Endothelial cell of umbilical vein (primary cell): ENCODE data around the gene KRT17. TPM values are rescaled to one million over a fixed set of nuclear protein-coding genes. Genes with fewer than 3 reads are reported as not detected.

Experiments used
- BruUV-seq: library from RNA; stranded (reverse); fragments of 400-500 nt; replicated peaks from 2 replicates; lab custom pipeline; 2021; lab: Mats Ljungman, UMichigan
- CTCF ChIA-PET: fragments of 300-600, 350-600 bp; sonication (Branson Sonifier 250); formaldehyde crosslinking; loops from one replicate; lab custom pipeline; 2021; ENCODE audit warnings: antibody characterized with exemption, inconsistent platforms; lab: Charles Lee
- POLR2A ChIA-PET: fragments of 300-600, 350-600 bp; sonication (Branson Sonifier 250); formaldehyde crosslinking; loops from one replicate; lab custom pipeline; 2021; ENCODE audit warnings: antibody characterized with exemption, inconsistent platforms; lab: Charles Lee
- DNase-seq: peaks from one replicate; pipeline ENCODE4 v3.0.0-alpha.2; 2011; ENCODE audit warnings: low read depth, low spot score
- FAIRE-seq: peaks from 2 replicates; lab custom pipeline; 2011; peaks lifted over from hg19 to GRCh38; lab: Jason Lieb, UNC
- H2AFZ ChIP-seq: 2 replicates; pipeline ENCODE4 v1.6.0; 2012; ENCODE audit warnings: low read depth, low read length, control low read depth, inconsistent platforms
- H3K27ac ChIP-seq: 2 replicates; pipeline ENCODE4 v1.5.1; 2011; ENCODE audit warnings: low read depth, mild to moderate bottlenecking, control low read depth, low read length, moderate library complexity; ENCODE audit not compliant: insufficient read depth
- H3K27me3 ChIP-seq, 2 experiments: 2 replicates each; pipeline versions ENCODE4 v1.6.0 to v1.6.1; 2011; ENCODE audit warnings: low read length in 2 of 2, mixed read lengths in 1 of 2; ENCODE audit not compliant: control insufficient read depth in 2 of 2, insufficient read depth in 2 of 2
- H3K36me3 ChIP-seq, 2 experiments: 2 replicates in 1 of 2; 3 replicates in 1 of 2; pipeline ENCODE4 v1.5.1; 2011; ENCODE audit warnings: low read length in 2 of 2, mild to moderate bottlenecking in 1 of 2, moderate library complexity in 1 of 2; ENCODE audit not compliant: control insufficient read depth in 2 of 2, insufficient read depth in 2 of 2; ENCODE audit errors: extremely low read depth in 1 of 2
- H3K4me1 ChIP-seq: 3 replicates; pipeline ENCODE4 v1.5.1; 2011; ENCODE audit warnings: mild to moderate bottlenecking, low read length; ENCODE audit not compliant: control insufficient read depth, insufficient read depth; ENCODE audit errors: extremely low read depth
- H3K4me2 ChIP-seq: 2 replicates; pipeline ENCODE4 v1.6.1; 2011; ENCODE audit warnings: low read length, control low read depth, mixed read lengths; ENCODE audit not compliant: insufficient read depth
- H3K4me3 ChIP-seq, 3 experiments: fragments of 200-600 bp in 1 of 3; sonication (generic), shearing (Covaris generic) in 1 of 3; replicated peaks in 1 of 3; 2 replicates each; pipeline ENCODE4 v1.5.1; 2011 to 2016; ENCODE audit warnings: control low read depth in 3 of 3, low read length in 3 of 3, mild to moderate bottlenecking in 2 of 3, inconsistent platforms in 1 of 3, low read depth in 1 of 3, moderate library complexity in 1 of 3; ENCODE audit not compliant: insufficient read depth in 1 of 3
- H3K79me2 ChIP-seq: 2 replicates; pipeline ENCODE4 v1.6.0; 2012; ENCODE audit warnings: low read length, inconsistent platforms; ENCODE audit not compliant: control insufficient read depth, insufficient read depth
- H3K9ac ChIP-seq: replicated peaks from 2 replicates; pipeline ENCODE3; 2011; ENCODE audit warnings: low read length, control low read depth; ENCODE audit not compliant: insufficient read depth; ENCODE audit errors: extremely low read depth
- H3K9me1 ChIP-seq: replicated peaks from 3 replicates; pipeline ENCODE4 v1.6.0; 2011; ENCODE audit warnings: mild to moderate bottlenecking, low read length; ENCODE audit not compliant: control insufficient read depth, insufficient read depth; ENCODE audit errors: extremely low read depth
- H3K9me3 ChIP-seq: replicated peaks from 2 replicates; pipeline ENCODE4 v1.5.1; 2012; ENCODE audit warnings: low read length, inconsistent platforms; ENCODE audit not compliant: control insufficient read depth, insufficient read depth
- H4K20me1 ChIP-seq: replicated peaks from 2 replicates; pipeline ENCODE3; 2011; ENCODE audit warnings: mild to moderate bottlenecking, low read length; ENCODE audit not compliant: control insufficient read depth, insufficient read depth; ENCODE audit errors: extremely low read depth
- CTCF ChIP-seq, 2 donors: IDR thresholded peaks; 1 replicate in 1 of 2; 2 replicates in 1 of 2; pipeline ENCODE4 v1.5.1; 2011; ENCODE audit warnings: low read length in 2 of 2, mild to moderate bottlenecking in 2 of 2, moderate library complexity in 2 of 2, control low read depth in 1 of 2, inconsistent platforms in 1 of 2, low read depth in 1 of 2; ENCODE audit not compliant: insufficient read depth in 1 of 2; ENCODE audit errors: extremely low read depth in 1 of 2
- EZH2 ChIP-seq: IDR thresholded peaks from 2 replicates; pipeline ENCODE4 v1.6.1; 2012; ENCODE audit warnings: borderline replicate concordance, low read depth, mild to moderate bottlenecking, moderate library complexity, low read length, inconsistent platforms; ENCODE audit not compliant: severe bottlenecking
- FOS ChIP-seq: IDR thresholded peaks from 2 replicates; pipeline ENCODE4 v1.6.1; 2011; ENCODE audit warnings: mild to moderate bottlenecking, low read length, moderate library complexity, borderline replicate concordance; ENCODE audit not compliant: insufficient read depth
- GATA2 ChIP-seq: IDR thresholded peaks from 2 replicates; pipeline ENCODE4 v1.7.0; 2011; ENCODE audit warnings: low read depth, mild to moderate bottlenecking, moderate library complexity, mixed read lengths, low read length; ENCODE audit not compliant: insufficient read length, insufficient read depth
- JUN ChIP-seq: IDR thresholded peaks from 2 replicates; pipeline ENCODE4 v1.6.1; 2011; ENCODE audit warnings: borderline replicate concordance, low read depth; ENCODE audit not compliant: insufficient read length, insufficient read depth
- MAX ChIP-seq: IDR thresholded peaks from 2 replicates; pipeline ENCODE4 v1.6.1; 2011; ENCODE audit not compliant: insufficient read depth, insufficient read length
- MYC ChIP-seq: IDR thresholded peaks from one replicate; pipeline ENCODE4 v1.6.1; 2011; ENCODE audit warnings: mild to moderate bottlenecking, low read depth, low read length
- POLR2A ChIP-seq: IDR thresholded peaks from 2 replicates; pipeline ENCODE4 v1.6.1; 2012; ENCODE audit warnings: low read depth, mild to moderate bottlenecking, control low read depth, low read length
- POLR2AphosphoS5 ChIP-seq: IDR thresholded peaks from 2 replicates; pipeline ENCODE4 v1.6.1; 2012; ENCODE audit warnings: low read depth, mild to moderate bottlenecking, control low read depth, low read length, moderate library complexity; ENCODE audit not compliant: insufficient read depth
- dilution Hi-C: fragments of 300-500 bp; cut with MboI; formaldehyde crosslinking; loops from one replicate; pipeline ENCODE4 v1.15.0; 2019; ENCODE audit warnings: low sequenced_read_pairs; ENCODE audit not compliant: extremely low pct_ligation_motif_present
- intact Hi-C: fragments of 100-400 bp; cut with micrococcal nuclease; formaldehyde crosslinking; loops from one replicate; pipeline ENCODE4 v1.10.0; 2022
- polyA plus RNA-seq, 4 experiments: library from polyadenylated mRNA; depleted of rRNA in 3 of 4; stranded (reverse) in 3 of 4; unstranded in 1 of 4; fragments of >200 nt; gene quantifications; 2 replicates each; pipeline versions ENCODE4 v1.2.1 to v1.2.3, GENCODE V29; 2011 to 2012; ENCODE audit warnings: missing spikeins in 1 of 4
- total RNA-seq: library from RNA; stranded (reverse); gene quantifications from 2 replicates; pipeline ENCODE4 v1.2.3, GENCODE V29; 2021

The KRT17 gene
- total and polyA plus RNA-seq, 2 donors (not counting 3 experiments of a cell fraction or from before 2014, with no cell fraction given), result 0.83 to 1.6 TPM

GRCh38 chr17:41638941-41639340 lies 14.6 kb upstream of the KRT17 start:
- H3K9me1 ChIP-seq, result no peaks in the 10 kb centered on the region
- intact Hi-C loops (no loop called here), dilution Hi-C loops (no loop called here)
- no peaks in the 10 kb centered on the region for H3K27me3 ChIP-seq
- BruUV-seq, result no TSS peak
- H3K36me3 ChIP-seq, result no peaks in the 10 kb centered on the region
- no peaks in the 10 kb centered on the region for H3K79me2 ChIP-seq
- no peak overlapping the region for H3K4me3 ChIP-seq
- TF ChIP-seq JUN, result no peak
- TF ChIP-seq POLR2A, result no peak
- TF ChIP-seq MYC, result no peak
- TF ChIP-seq GATA2, result no peak
- no peak overlapping the region for H3K4me2 ChIP-seq
- H3K27ac ChIP-seq, result no peak overlapping the region
- H4K20me1 ChIP-seq, result no peaks in the 10 kb centered on the region
- DNase-seq (no peak), FAIRE-seq (no peak)
- H3K9me3 ChIP-seq, result no peaks in the 10 kb centered on the region
- no peak overlapping the region for H3K9ac ChIP-seq
- CTCF ChIA-PET, result interaction anchor here (1.3 to 4.2 kb wide), 3 partner anchors 10 to 89 kb away, joined by 5 to 28 read pairs (median 17); no protein-coding TSS in a partner anchor
- H3K4me1 ChIP-seq, result no peaks in the 10 kb centered on the region
- POLR2A ChIA-PET, result no interaction called here
- H2AFZ ChIP-seq, result no peak overlapping the region

- TF ChIP-seq CTCF (IDR thresholded peaks at IDR 0.05; ENCODE audit: extremely low read depth in 1 of 2, insufficient read depth in 1 of 2, low read depth in 1 of 2, low read length in 2 of 2), result no peak
- TF ChIP-seq GATA2, result no peak
- TF ChIP-seq EZH2, result no peak
- no peak for TF ChIP-seq MAX
- no peak for TF ChIP-seq MYC
- TF ChIP-seq POLR2A, result no peak
- no peak for TF ChIP-seq POLR2AphosphoS5
- TF ChIP-seq FOS, result no peak
- no peak for TF ChIP-seq JUN
- dilution Hi-C loops, result no loop called here
- Histone ChIP-seq H3K27ac (no peak overlapping the region), H3K36me3 (no peaks in the 10 kb centered on the region), H3K4me2 (no peak overlapping the region), H4K20me1 (no peaks in the 10 kb centered on the region), H3K4me3 (no peak overlapping the region), H3K4me1 (no peaks in the 10 kb centered on the region), H3K9me1 (no peaks in the 10 kb centered on the region), H3K9ac (no peak overlapping the region), H3K9me3 (no peaks in the 10 kb centered on the region), H2AFZ (no peak overlapping the region), H3K79me2 (no peaks in the 10 kb centered on the region), H3K27me3 (no peaks in the 10 kb centered on the region)
- CTCF ChIA-PET, result interaction anchor here (3.0 kb wide), 1 partner anchor 10 kb away, joined by 28 read pairs; no protein-coding TSS in a partner anchor
- intact Hi-C loops, result no loop called here
- POLR2A ChIA-PET, result no interaction called here
- FAIRE-seq, result no peak
- no TSS peak for BruUV-seq
- DNase-seq, result no peak
These were observed 13.8 kb upstream of the KRT17 start for GRCh38 chr17:41638194-41638593.
